ENCODE results near the gene HTR7.

DNA sequence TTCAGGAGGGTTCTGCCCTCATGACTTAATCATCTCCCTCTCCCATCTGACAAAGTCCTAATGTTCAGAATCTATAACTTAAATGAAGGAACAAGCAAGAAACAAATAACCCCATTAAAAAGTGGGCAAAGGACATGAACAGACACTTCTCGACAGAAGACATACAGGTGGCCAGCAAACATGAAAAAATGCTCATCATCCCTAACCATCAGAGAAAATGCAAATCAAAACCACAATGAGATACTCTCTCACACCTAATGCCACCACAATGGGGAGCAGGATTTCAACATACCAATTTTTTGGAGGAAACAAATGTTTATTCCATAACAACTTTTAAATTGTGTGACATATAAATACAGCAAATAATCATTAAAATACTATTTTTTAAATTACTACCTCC, 3.0 kb upstream of the HTR7 start:
- no peak for TF ChIP-seq CTCF (conservative IDR thresholded peaks at IDR 0.05; ENCODE audit: low read depth, low read length)
- TF ChIP-seq EZH2 (IDR thresholded peaks at IDR 0.05; ENCODE audit: borderline replicate concordance, low read depth, low read length, poor library complexity, severe bottlenecking): no peak

Measured in A673 (cell line).